HPDE6-E6E7 (cell line): ENCODE data around the gene KLF14.
"Not testable (repeated sequence)": the region's sequence is repeated elsewhere in the genome, so short reads cannot be mapped to it uniquely, and the experiment has no call there.

Source experiments
- DNase-seq: peaks from one replicate; pipeline ENCODE4 v3.0.0; 2011; ENCODE audit warnings: missing footprints; ENCODE audit errors: extremely low spot score

Gene KLF14

DNA sequence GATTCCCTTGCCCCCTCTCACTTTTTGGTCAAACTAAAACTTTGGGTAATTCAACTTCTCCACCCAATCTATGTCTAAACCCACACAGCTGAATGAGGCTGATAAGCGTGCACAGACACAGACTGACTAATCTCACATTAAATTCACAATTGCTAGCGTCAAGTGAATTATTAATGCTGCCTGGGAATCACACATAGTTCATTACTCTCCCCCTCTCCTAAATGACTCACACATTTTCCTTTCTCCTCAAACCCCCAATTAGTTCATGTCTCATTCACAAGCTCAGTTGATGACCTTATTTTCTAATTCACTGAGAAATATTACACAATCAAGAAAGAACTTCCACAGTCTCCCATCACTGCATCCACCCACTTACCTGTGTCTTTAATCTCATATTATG, 14.5 kb downstream of the KLF14 start:
- DNase-seq, result no peak

DNA sequence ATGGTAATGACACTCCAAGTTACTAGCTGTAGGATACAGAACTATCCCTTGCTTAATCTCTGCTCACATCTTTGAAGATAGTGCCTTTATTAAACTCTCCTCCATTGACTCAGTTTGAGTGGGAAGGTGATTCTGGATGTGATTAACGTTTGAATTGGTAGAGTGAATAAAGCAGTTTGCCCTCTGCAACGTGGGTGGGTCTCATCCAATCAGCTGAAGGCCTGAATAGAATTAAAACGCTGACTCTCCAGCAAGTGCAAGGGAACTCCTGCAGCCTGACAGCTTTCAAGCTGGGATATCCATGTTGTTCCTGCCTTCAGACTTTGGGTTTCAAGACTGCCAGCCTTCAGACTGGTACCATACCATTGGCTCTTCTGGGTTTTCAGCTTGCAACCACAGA, 21.6 kb downstream of the KLF14 start:
- DNase-seq, result no peak

DNA sequence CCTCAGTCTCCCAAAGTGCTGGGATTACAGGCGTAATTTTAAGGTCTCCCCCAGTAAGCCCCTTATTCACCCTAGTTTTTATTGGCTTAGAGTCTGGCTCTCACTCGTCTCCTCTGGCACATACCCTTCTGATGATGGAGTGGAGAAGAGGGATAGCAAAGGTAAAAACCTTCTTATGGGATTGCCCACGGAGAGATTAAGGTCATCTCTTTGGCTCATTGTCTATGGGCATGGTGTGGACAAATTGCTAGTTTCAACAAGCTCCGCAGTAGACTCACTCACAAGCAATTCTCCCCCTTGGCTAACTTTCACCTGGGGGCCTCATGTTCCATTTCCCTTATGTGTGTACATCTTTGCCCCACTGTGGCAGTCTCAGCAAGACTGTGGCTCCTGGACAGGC, 25.2 kb downstream of the KLF14 start:
- no peak for DNase-seq

DNA sequence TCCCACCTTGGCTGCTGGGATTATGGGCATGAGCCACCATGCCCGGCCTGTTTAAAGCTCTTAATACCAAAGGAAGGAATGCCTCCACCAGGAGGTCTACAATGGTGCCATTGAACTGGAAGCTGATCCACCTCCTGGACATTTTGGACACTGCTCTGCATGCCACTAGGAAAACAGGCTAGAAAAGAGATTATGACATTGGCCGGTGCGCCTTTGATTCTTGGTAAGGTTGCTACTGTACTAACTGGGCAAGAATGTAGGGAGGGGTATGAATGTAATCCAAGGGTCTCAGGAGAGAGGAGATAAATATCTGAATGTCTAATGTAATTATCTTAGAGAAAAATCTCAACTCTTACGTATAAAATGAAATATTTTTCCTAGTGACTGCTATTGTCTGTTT, 26.0 kb downstream of the KLF14 start:
- no peak for DNase-seq

DNA sequence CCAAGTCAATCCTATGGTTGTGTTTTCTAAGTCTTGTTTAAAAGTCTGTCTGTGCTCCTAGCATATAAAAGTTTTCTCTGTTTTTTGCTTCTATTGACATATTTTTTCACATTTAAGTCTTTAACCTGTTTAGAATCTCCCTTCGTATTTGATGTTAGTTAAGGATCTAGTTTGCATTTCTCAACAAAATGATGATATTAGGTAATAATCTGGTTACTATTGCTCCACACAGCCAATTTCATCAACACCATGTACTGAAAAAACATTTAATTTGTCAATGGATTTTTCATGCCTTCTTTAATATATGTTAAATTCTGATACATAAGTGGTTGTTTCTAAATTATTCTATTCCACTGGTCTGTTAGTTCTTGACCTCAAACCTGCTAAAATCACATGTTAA, 30.2 kb downstream of the KLF14 start:
- DNase-seq, result no peak

DNA sequence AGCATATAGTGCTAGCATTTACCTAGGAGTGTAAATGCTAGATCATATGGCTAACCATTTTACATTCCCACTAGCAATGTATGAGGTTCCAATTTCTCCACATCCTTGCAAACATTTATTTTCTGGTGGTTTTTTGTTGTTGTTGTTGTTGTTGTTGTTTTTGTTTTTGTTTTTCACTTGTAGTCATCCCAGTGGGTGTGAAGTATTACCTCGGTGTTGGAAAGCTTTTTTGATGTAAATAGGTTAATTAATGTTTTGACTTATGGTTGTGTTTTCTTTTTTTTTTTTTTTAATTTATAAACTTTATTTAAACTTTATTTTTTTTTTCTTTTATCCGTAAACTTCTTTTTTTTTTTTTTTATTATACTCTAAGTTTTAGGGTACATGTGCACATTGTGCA, 32.4 kb downstream of the KLF14 start:
- DNase-seq, result no peak

DNA sequence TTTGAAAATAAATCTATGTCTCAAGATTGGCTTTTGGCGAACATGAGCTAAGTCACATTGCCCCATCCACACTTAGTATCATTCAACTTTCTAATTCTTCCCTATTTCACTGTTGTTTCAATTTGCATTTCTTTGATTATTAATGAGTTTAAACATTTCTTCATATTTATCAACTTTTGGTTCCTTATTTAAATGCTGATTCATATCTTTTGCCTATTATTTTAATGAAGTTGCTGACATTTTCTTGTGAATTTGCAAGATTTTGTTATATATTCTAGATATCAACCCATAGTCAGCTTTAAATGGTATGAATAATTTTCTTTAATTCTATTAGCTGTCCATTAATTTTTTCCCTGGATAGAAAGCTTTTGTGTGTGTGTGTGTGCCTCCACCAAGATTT, 33.2 kb downstream of the KLF14 start:
- DNase-seq, result no peak

DNA sequence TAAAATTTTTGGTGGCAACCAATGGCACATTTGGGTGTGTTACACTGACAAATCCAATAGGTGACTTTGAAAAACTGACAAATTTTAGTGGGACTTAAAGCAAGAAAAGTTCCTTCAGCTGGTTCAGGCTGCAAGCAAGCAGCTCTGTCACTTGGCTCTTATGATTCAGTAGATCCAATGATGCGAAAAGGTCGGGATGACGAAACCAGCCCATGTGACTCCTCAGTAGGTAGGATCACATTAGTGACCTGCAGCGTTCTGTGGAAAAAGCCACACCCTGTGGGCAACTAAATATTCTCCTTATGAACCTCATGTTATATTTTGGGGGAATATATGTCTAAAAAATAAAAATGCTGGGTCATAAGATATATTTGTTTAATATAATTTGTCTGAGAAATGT, 34.3 kb downstream of the KLF14 start:
- DNase-seq, result no peak

DNA sequence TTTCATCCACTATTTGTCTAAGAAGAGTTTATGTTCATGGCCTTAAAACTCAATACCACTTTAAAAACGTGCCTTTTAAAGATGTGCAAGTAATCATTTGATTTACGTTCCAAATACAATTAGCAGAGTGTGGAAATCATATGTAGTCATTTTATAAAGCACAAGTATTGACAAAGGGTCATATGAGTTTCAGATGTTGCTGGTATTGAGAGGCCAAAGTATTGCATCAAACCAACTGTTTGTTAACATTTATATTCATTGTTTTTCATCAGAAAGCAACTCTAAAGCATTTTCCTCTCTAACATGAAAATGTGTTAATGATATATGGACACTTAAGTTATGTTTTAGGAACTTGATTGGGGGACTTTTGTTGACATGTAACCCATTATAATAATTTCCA, 36.2 kb downstream of the KLF14 start:
- DNase-seq, result no peak

DNA sequence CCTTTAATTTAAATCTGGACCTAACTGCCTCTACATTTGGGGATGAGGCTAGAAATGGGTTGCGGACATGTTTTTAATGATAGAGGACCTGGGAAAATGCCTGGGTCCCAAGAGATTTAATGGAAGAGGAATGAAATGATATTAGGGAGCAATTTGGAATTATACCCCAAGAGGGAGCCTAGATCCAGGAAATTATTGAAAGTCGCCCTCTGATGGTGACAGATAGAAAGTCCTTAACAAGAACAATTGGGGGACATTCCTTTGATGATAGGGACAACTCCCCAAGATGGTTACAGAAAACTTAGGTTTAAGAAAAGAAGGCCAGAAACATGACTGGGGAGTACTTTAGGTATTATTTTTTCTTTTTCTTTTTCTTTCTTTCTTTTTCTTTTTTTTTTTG, 38.2 kb downstream of the KLF14 start:
- peak; percentile 31 for DNase-seq

DNA sequence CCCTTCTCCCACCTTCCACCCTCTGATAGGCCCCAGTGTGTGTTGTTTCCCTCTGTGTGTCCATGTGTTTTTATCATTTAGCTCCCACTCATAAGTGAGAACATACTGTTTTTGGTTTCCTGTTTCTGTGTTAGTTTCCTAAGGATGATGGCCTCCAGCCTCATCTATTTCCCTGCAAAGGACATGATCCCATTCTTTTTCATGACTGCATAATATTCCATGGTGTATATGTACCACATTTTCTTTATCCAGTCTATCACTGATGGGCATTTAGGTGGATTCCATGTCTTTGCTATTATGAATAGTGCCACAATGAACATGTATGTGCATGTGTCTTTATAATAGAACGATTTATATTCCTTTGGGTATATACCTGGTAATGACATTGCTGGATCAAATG, 41.6 kb downstream of the KLF14 start:
- DNase-seq, result not testable (repeated sequence)

DNA sequence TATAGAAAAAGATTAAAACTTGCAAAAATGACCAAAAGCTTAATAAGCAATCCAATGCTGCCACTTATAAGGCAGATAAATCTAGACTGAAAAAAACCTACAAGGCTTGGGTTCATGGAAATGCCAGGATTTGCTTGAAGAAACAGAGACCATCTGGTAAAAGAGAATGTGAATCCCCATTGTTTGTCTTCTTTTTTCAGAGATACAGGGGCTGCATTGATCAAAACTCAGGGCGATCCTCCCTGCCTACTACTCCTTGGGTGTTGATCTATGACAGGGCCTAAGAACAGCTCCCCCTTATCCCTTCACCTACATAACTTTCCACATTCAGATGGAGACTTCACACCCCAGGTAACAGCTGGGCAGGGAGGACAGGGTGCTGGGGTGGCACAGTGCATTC, 44.3 kb downstream of the KLF14 start:
- no peak for DNase-seq

DNA sequence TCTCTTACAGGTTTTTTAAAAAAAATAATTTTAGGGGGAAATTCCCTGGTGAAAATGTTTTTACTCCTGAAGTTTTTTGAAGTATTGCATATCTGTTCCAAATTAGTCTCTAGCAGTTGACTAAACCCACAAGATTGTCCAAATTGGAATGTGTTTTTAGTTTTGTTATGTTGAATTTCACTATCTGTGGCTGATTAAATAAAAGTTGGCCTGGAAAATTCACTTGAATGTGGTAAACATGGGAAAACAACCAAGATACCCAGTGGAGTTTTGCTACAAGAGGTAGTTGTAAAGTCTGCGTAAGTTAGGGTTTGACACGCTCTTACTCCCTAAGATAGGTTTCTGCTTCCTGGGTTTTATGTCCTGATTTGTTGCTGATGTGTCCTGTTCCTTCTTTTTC, 51.0 kb downstream of the KLF14 start:
- no peak for DNase-seq
